ENCODE measurements around the gene IDUA.
"Not testable (repeated sequence)": the region's sequence is repeated elsewhere in the genome, so short reads cannot be mapped to it uniquely, and the experiment has no call there.

Gene IDUA

GRCh38 chr4:987624-988513, 1.0 kb downstream of the IDUA start:
- DNase-seq = no peak

- no peak for DNase-seq
Observed at GRCh38 chr4:988726-989721, 2.2 kb downstream of the IDUA start.

- DNase-seq = no peak
Observed at GRCh38 chr4:989722-990471, 3.1 kb downstream of the IDUA start.

- DNase-seq = no peak
Observed at GRCh38 chr4:990746-991367, 4.0 kb downstream of the IDUA start.

- DNase-seq = no peak
Observed at GRCh38 chr4:991451-992296, 4.8 kb downstream of the IDUA start.

GRCh38 chr4:992297-993110, 5.7 kb downstream of the IDUA start:
- peak; percentile 14 for DNase-seq

GRCh38 chr4:993111-994029, 6.5 kb downstream of the IDUA start, which contains the start of gene SLC26A1:
Gene SLC26A1, minus strand, starts transcription at chr4:993404. Its CDS starts 1,701 bp downstream, at chr4:991703.
- DNase-seq = peak; percentile 22

GRCh38 chr4:995311-996026, 8.6 kb downstream of the IDUA start:
- DNase-seq = no peak

- no peak for DNase-seq
Observed at GRCh38 chr4:996030-996996, 9.5 kb downstream of the IDUA start.

- DNase-seq = no peak
Observed at GRCh38 chr4:996997-997374, 10.1 kb downstream of the IDUA start.

- no peak for DNase-seq
Observed at GRCh38 chr4:997375-998071, 10.7 kb downstream of the IDUA start.

- DNase-seq = no peak
Observed at GRCh38 chr4:998096-998691, 11.3 kb downstream of the IDUA start.

GRCh38 chr4:999240-999863, 12.5 kb downstream of the IDUA start:
- DNase-seq = not testable (repeated sequence)

- DNase-seq = no peak
Observed at GRCh38 chr4:999882-1000425, 13.1 kb downstream of the IDUA start.

GRCh38 chr4:1000686-1001260, 13.9 kb downstream of the IDUA start:
- DNase-seq = no peak
